Lower lobe of right lung (tissue), 2 donors: ENCODE measurements around the gene TNNI2. TPM values are rescaled to one million over a fixed set of nuclear protein-coding genes. Genes with fewer than 3 reads are reported as not detected.

Experiments
- ATAC-seq, 2 donors: fragments of 200-7000 bp; cut with Tn5 transposase; one replicate each; pipeline ENCODE4 v1.9.1; 2020 to 2022; ENCODE audit warnings: mild to moderate bottlenecking in 2 of 2, moderate library complexity in 2 of 2
- DNase-seq: peaks from one replicate; pipeline ENCODE4 v3.0.0-alpha.2; 2020
- H3K27ac ChIP-seq: fragments of 200-600 bp; one replicate; pipeline ENCODE4 v1.8.0; 2022
- H3K27me3 ChIP-seq: fragments of 200-600 bp; one replicate; pipeline ENCODE4 v1.8.0; 2022; ENCODE audit warnings: low read depth
- H3K36me3 ChIP-seq: fragments of 200-600 bp; one replicate; pipeline ENCODE4 v1.8.0; 2022; ENCODE audit warnings: mild to moderate bottlenecking
- H3K4me1 ChIP-seq: fragments of 200-600 bp; one replicate; pipeline ENCODE4 v1.8.0; 2022
- H3K4me3 ChIP-seq: fragments of 200-600 bp; one replicate; pipeline ENCODE4 v1.8.0; 2022; ENCODE audit warnings: mild to moderate bottlenecking
- H3K9me3 ChIP-seq: fragments of 200-600 bp; one replicate; pipeline ENCODE4 v1.8.0; 2022
- CTCF ChIP-seq: fragments of 200-600 bp; IDR thresholded peaks from one replicate; pipeline ENCODE4 v1.8.0; 2022; ENCODE audit warnings: antibody characterized with exemption, mild to moderate bottlenecking
- intact Hi-C: fragments of 100-400 bp; cut with DNase I; formaldehyde crosslinking; loops from one replicate; pipeline ENCODE4 v1.11.0; 2022
- total RNA-seq: library from RNA; stranded (reverse); fragmentation: NEBNext Ultra II Directional; extraction: Animal tissue kit (Norgen Biotek cat#: 25700); gene quantifications from one replicate; pipeline ENCODE4 v1.2.1, GENCODE V29; 2021
- donor health status: DM: no; HTN: yes; CAD: no; lungs with severe emphysema.

Gene TNNI2
- total RNA-seq, 1 donor from 2014 or later, result 17.7 TPM

DNA sequence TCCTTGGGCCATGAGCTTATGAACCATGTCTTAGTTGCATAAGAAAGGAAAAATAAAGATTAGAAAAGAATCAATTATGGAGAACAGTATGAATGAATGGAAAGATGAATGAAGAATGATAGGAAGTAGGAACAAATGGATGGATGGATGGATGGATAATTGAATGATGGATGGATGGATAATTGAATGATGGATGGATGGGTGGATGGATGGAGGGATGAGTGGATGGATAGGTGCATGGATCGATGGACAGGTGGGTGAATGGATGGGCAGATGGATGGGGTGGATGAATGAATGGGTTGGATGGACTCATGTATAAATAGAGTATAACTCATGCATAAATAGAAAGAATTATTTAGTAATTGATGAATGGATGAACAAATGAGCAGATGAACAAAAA is 21.3 kb downstream of the TNNI2 start:
- Histone ChIP-seq H3K36me3 (no peaks in the 10 kb centered on the region), H3K27me3 (no peaks in the 10 kb centered on the region), H3K27ac (no peak overlapping the region), H3K4me3 (no peak overlapping the region), H3K9me3 (no peaks in the 10 kb centered on the region), H3K4me1 (peaks cover 22% of the 10 kb centered on the region)
- TF ChIP-seq CTCF, result no peak
- no peak for DNase-seq
- intact Hi-C loops, result no loop called here
- ATAC-seq, result no peak

- no peak for ATAC-seq
- no peak for TF ChIP-seq CTCF
- DNase-seq, result no peak
- intact Hi-C loops, result no loop called here
- Histone ChIP-seq H3K27me3 (no peaks in the 10 kb centered on the region), H3K27ac (no peak overlapping the region), H3K4me3 (no peak overlapping the region), H3K4me1 (peaks cover 30% of the 10 kb centered on the region), H3K9me3 (no peaks in the 10 kb centered on the region), H3K36me3 (no peaks in the 10 kb centered on the region)
Observed at GRCh38 chr11:1861435-1862411, 22.9 kb downstream of the TNNI2 start.

DNA sequence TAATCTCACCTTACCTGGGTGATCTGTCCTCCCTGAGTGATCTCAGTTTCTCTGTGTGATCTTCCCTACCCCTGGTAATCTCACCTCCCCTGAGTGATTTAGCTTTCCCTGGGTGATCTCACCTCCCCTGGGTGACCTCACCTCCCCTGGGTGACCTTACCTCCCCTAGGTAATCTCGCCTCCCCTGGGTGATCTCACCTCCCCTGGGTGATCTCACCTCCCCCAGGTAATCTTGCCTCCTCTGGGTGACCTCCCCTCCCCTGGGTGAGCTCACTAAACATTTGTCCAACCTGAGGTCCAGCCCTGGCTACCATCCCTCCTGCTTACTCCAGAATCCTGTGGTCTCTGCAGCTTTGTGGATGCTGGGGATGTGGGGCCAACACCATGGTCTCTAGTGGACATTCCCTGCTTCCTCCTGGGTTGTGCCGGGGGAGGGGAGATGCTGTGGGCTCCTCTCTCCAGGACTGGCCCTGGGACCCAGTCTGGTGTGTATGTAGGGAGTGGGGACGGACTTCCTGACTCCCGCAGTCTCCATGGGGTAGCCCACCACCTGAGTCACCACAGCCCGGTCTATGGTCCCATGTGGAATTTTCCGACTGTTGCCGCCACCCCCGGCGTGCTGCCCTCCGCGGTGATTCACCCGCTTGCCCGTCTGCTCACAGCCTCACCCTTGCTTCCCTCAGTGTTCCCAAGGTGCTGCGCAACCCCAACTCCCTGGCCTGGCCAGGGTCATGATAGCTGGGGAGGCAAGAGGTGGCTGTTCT is 24.0 kb downstream of the TNNI2 start:
- Histone ChIP-seq H3K27me3 (no peaks in the 10 kb centered on the region), H3K4me1 (peaks cover 34% of the 10 kb centered on the region), H3K9me3 (no peaks in the 10 kb centered on the region), H3K27ac (peak overlapping the region; percentile 53), H3K4me3 (no peak overlapping the region), H3K36me3 (no peaks in the 10 kb centered on the region)
- no peak for TF ChIP-seq CTCF
- intact Hi-C loops, result no loop called here
- peak; percentile 46 for DNase-seq
- peak in 1 of 2 donors; percentile 2 for ATAC-seq

DNA sequence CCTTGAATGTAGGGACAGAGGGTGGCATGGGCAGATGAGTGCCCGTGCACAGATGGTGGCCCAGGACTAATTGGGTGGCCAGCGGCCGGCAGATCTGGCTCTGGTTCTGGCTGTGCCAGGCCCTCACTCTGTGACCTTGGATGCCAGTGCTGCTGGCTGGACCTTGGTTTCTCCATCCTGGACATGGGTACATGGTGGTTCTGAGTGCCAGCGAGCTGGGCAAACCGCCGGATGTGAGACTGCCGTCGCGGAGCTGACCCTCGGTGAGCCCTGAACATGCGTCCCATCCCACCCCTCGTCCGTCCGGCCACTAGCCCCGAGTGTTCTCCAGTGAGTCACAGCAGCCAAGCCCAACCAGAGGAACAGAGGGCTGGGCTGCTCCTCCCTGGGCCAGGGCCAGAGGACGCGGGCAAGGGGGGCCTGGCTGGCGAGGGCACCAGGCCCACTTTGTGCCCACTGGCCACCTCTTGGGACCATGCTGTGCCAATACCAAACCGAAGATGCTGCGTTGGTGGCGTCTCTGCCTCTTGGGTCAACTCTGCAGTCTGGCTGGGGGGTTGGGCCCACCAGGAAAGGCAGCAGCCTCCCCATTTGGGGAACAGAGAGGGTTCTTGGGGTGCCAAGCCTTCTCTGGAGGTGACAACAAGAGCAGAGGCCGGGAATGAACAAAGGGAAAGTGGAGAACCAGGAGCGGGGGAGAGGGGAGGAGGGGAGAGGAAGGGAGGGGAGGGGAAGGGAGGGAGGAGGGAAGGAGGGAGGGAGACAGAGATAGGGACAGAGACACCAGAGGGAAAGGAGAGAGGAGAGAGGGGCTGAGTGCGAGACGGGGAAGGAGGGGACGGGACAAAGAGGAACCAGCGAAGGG is 24.8 kb downstream of the TNNI2 start:
- peak; percentile 91 to 92 for ATAC-seq
- Histone ChIP-seq H3K9me3 (no peaks in the 10 kb centered on the region), H3K27ac (peak overlapping the region; percentile 53), H3K4me3 (peak overlapping the region; percentile 25), H3K4me1 (peaks cover 34% of the 10 kb centered on the region), H3K27me3 (peaks cover 4% of the 10 kb centered on the region), H3K36me3 (no peaks in the 10 kb centered on the region)
- peak; percentile 79 for DNase-seq
- no peak for TF ChIP-seq CTCF
- intact Hi-C loops, result no loop called here

DNA sequence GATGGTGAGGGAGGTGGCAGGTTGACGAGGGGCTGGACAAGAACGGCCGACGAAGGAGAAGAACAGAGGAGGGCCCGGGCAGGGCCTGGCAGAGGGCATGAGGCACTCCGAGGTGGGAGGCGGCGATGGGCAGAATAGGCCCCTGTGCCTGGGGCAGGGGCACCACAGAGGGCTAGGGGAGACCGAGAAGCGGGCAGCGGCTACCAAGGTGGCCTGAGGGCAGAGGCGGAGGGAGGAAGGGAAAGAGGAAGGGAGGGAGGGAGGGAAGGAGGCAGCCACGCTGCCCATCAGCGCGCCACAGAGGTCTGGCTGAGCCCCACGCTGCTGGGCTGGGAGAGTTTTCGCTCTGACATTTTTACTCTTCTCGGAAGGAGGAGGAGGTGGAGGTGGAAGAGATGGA is 25.4 kb downstream of the TNNI2 start:
- Histone ChIP-seq H3K4me1 (peaks cover 34% of the 10 kb centered on the region), H3K36me3 (no peaks in the 10 kb centered on the region), H3K27me3 (peaks cover 9% of the 10 kb centered on the region), H3K4me3 (peak overlapping the region; percentile 25), H3K27ac (peak overlapping the region; percentile 6), H3K9me3 (no peaks in the 10 kb centered on the region)
- intact Hi-C loops, result no loop called here
- DNase-seq (peak; percentile 49), ATAC-seq (peak; percentile 3)
- TF ChIP-seq CTCF, result no peak
